Fibroblast of skin of scalp (primary cell): Measurements from ENCODE around the gene FOLR1.

Experiments used
- DNase-seq: peaks from one replicate; pipeline ENCODE4 v3.0.0-alpha.2; 2013

Gene FOLR1

GRCh38 chr11:72236774-72237111, 44.8 kb downstream of the FOLR1 start:
- no peak for DNase-seq

GRCh38 chr11:72237112-72237931, 45.4 kb downstream of the FOLR1 start:
- DNase-seq, result no peak

- peak; percentile 68 for DNase-seq
Observed at GRCh38 chr11:72238040-72238450, 46.1 kb downstream of the FOLR1 start.

GRCh38 chr11:72238492-72239312, 46.8 kb downstream of the FOLR1 start:
- no peak for DNase-seq

- DNase-seq, result peak; percentile 65
Observed at GRCh38 chr11:72239313-72239848, 47.4 kb downstream of the FOLR1 start.

GRCh38 chr11:72239849-72240460, 48.0 kb downstream of the FOLR1 start:
- DNase-seq, result peak; percentile 30

GRCh38 chr11:72240461-72241290, 48.7 kb downstream of the FOLR1 start:
- no peak for DNase-seq

- DNase-seq, result no peak
Observed at GRCh38 chr11:72241291-72241781, 49.4 kb downstream of the FOLR1 start.

- no peak for DNase-seq
Observed at GRCh38 chr11:72242141-72242540, 50.2 kb downstream of the FOLR1 start.

- DNase-seq, result no peak
Observed at GRCh38 chr11:72243173-72244059, 51.5 kb downstream of the FOLR1 start.

GRCh38 chr11:72244060-72244360, 52.1 kb downstream of the FOLR1 start, which contains the start of gene PHOX2A:
TSS of gene PHOX2A (minus strand) at chr11:72244176. CDS start at chr11:72244004, 172 bp downstream.
- DNase-seq, result no peak

- no peak for DNase-seq
Observed at GRCh38 chr11:72244361-72245262, 52.7 kb downstream of the FOLR1 start.

GRCh38 chr11:72245263-72245816, 53.4 kb downstream of the FOLR1 start:
- DNase-seq, result no peak
